Keratinocyte (primary cell): ENCODE measurements around the gene TRAPPC2L.

Experiments used
- EZH2 ChIP-seq: IDR thresholded peaks from one replicate; pipeline ENCODE4 v1.6.1; 2012; ENCODE audit warnings: inconsistent platforms, mild to moderate bottlenecking, low read length, moderate library complexity
- TF ChIP-seq, protein P1 (sequence below), 3 experiments: IDR thresholded peaks in 1 of 3; conservative IDR thresholded peaks in 1 of 3; optimal IDR thresholded peaks in 1 of 3; 2 replicates in 2 of 3; 3 replicates in 1 of 3; pipeline versions ENCODE3 to v1.5.1; 2011; ENCODE audit warnings: low read length in 3 of 3, mild to moderate bottlenecking in 3 of 3, moderate library complexity in 2 of 3, control low read depth in 1 of 3, inconsistent platforms in 1 of 3; ENCODE audit not compliant: insufficient read depth in 2 of 3; ENCODE audit errors: extremely low read depth in 1 of 3

DNA sequence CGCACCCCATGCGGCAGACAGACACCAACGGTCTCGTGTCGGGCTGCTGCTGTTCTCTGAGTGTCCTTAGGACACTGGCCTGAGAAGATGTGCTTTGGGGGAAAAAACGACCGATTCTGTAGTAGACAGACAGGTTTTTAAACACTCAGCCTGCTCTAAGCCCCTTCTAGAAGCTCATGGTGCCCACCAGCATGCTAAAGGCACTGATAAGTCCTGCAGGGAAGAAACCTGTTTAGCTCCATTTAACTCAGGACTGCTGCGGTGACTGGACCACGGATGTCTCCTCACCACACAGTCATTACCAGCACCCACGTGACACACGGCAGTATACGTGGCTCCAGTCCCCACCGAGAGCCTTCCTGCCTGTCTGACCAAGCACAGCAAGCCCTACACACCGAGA is 26.1 kb upstream of the TRAPPC2L start:
- no peak for TF ChIP-seq EZH2
- TF ChIP-seq, protein P1, sequence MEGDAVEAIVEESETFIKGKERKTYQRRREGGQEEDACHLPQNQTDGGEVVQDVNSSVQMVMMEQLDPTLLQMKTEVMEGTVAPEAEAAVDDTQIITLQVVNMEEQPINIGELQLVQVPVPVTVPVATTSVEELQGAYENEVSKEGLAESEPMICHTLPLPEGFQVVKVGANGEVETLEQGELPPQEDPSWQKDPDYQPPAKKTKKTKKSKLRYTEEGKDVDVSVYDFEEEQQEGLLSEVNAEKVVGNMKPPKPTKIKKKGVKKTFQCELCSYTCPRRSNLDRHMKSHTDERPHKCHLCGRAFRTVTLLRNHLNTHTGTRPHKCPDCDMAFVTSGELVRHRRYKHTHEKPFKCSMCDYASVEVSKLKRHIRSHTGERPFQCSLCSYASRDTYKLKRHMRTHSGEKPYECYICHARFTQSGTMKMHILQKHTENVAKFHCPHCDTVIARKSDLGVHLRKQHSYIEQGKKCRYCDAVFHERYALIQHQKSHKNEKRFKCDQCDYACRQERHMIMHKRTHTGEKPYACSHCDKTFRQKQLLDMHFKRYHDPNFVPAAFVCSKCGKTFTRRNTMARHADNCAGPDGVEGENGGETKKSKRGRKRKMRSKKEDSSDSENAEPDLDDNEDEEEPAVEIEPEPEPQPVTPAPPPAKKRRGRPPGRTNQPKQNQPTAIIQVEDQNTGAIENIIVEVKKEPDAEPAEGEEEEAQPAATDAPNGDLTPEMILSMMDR (optimal IDR thresholded peaks at IDR 0.05 in 1 of 3, IDR thresholded peaks at IDR 0.05 in 1 of 3, conservative IDR thresholded peaks at IDR 0.05 in 1 of 3; ENCODE audit: extremely low read depth in 1 of 3, insufficient read depth in 2 of 3, low read length in 3 of 3), result no peak
